ENCODE measurements around the gene UCN2.
"Not testable (repeated sequence)": the region's sequence is repeated elsewhere in the genome, so short reads cannot be mapped to it uniquely, and the experiment has no call there.

The UCN2 gene

DNA sequence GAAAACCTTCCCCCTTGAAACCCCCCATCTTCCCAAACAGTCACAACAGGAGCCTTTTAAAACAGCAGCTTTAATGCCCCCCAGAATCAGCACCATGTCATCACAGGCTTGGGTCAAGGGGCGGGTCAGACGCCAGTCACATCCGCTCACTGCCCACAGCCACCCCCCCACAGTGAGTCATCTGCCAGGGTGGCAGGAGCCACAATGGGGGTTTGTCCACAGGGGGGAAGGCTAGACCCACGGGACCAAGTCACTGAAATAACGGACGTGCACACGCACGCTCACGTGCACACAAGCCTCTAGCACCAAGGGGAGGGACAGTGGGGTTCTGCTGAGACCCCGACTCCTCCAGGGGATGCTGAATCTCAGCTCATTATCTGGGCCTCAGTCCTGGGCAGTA, 441 bp upstream of the UCN2 start:
- FAIRE-seq (peak; percentile 88), DNase-seq (ENCODE audit: low spot score) (peak; percentile 91)

DNA sequence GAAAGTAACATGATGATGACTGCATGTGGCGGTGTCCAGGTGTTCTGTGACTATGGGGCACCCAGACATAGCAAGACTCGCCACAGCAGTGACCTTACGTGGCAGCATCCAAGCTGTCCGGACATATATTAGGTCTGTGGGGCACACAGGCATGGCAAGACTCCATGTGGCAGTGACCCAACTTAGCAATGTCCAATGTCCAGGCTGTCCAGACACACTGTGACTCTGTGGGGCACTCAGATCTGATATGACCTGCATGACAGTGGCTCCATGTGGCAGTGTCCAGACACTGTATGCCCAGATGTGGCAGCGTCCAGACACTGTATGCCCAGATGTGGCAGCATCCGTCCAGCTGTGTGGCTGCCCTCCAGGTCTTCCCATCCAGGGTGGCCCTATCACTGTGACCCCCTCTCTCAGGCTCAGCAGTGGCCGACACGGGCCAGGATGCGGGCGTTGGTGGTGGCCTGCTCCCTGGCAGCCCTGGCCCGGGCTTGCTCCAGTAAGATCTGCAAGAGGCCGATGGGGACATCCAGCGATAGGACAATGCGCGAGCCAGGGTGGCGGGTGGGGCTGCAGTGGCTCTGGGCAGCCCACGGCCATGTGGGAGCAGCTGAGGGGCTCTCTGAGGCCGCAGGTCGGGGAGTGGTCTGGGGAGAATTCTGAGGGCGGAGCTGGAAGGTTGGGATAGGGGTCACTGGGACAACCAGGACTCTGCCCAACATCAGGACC, 1.1 kb downstream of the UCN2 start:
- FAIRE-seq (peak; percentile 92), DNase-seq (ENCODE audit: low spot score) (no peak)

DNA sequence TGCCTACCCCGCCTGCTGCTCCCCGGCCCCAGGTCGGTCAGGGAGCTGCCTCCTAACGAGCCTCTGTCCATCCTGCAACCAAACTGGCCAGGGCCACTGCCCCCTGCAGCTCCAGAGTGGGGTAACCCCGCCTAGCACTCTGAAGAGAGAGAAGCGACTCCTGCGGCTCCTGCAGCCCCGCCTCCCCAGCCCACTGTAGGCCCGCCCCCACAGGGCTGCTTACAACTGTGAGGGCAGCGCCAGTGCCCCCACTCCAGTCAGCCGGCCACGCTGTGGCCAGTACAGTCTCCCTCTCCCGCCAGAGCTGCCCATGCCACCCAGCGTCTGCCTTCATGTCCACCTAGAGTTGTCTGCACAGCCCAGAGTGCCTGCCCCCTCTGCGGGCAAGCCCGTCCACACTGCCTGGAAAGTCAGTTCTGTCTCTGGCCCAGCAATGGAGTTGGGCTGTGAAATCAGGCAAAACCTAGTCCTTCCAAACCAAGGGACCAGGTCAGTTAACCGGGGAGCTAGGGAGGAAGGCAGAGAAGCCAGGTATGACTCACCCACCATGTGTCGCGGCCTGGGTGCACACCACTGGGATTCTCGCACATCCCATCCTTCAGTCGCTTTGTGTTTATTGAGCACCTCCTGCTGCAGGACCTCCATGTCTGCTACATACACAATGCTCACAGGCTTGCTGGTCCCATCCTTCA, 2.4 kb downstream of the UCN2 start:
- DNase-seq (ENCODE audit: low spot score): peak; percentile 46
- peak; percentile 70 for FAIRE-seq

DNA sequence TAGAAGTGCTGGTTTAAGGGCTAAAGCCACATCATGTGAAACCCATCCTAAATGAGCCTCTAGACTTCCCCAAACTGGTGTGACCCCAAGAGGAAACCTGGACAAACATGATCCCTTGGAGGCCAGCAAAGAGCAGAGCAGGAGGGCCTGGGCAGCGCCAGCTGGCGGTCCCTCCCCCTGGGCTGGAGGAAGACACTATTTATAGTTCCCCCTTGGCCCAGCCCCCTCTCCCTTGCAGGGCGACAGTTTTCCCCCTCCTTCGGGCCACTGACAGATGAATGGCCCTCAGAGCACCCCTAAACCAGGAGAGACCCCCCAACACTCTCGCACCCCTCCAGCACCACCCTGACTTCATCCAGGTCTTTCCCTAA, 2.9 kb downstream of the UCN2 start:
- no peak for FAIRE-seq
- DNase-seq (ENCODE audit: low spot score): no peak

DNA sequence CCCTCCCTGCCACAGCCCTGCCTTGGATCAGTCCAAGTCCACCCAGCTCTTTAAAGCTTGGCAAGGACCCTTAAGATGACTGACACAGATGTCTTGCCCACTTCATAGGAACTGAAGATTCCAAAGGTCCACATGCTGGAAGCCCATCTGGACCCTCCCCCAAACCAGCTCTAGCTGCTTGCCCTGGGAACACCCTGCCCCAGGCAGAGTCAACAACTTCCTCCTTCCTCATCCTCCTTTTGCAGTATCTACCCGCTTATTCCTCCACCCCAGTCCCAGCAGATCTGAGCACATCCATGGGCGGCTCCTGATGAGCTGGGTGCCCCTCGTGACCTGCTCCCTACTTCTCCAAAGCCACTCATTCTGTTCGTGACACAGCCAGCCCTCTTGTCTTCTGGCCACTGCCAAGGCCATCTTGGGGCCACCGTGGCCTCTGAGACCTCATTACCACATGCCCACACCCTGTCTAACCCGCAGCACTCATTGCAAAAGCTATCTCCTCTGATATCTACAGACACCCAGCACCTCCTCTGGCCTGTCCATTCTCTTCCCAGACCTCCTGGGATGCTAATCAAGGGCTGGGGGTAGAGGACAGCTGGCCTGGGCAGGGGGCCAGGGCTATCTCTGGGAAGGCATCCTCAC, 5.0 kb downstream of the UCN2 start:
- DNase-seq (ENCODE audit: low spot score) (no peak), FAIRE-seq (no peak)

DNA sequence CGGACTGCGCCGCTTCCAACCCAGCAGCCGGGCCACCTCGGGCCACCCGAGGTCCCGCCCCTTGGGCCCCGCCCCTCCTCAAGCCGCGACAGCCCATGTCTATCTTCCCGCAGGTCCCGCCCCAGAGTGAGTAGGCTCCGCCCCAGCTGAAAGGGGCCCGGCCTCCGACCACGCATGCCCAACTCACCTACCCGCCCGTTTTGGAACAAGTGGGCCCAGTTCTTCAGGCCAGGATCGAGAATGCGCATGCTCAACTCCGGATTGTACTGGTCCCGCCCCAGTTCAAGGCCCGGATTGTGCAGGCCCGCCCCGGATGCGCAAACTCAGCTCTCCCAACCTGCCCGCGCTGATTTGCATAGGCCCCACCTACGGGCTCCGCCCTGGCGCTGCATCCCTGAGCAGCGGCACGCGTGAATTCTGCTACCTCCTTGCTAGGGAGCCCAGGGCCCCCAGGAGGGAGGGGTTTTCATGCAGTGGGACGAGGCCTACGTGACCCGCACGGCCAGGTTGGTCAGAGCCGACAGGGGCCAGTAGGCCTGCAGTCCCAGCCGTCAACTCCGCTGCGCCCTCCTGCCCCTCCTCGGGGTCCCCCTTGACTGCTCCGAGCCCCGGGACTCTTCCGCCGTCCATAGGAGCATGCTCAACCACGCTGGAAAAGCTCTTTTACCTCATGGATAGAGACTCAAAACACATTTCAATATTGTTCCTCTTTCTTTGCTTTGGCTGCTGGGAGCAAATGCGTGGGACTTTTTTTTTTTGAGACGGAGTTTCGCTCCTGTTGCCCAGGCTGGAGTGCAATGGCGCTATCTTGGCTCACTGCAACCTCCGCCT, 6.6 kb downstream of the UCN2 start, which contains the start of gene PFKFB4:
TSS of gene PFKFB4 (minus strand) at position 8 of the 831 bp plus-strand sequence. CDS start 26 bp downstream, outside the sequence.
- peak; percentile 88 for FAIRE-seq

DNA sequence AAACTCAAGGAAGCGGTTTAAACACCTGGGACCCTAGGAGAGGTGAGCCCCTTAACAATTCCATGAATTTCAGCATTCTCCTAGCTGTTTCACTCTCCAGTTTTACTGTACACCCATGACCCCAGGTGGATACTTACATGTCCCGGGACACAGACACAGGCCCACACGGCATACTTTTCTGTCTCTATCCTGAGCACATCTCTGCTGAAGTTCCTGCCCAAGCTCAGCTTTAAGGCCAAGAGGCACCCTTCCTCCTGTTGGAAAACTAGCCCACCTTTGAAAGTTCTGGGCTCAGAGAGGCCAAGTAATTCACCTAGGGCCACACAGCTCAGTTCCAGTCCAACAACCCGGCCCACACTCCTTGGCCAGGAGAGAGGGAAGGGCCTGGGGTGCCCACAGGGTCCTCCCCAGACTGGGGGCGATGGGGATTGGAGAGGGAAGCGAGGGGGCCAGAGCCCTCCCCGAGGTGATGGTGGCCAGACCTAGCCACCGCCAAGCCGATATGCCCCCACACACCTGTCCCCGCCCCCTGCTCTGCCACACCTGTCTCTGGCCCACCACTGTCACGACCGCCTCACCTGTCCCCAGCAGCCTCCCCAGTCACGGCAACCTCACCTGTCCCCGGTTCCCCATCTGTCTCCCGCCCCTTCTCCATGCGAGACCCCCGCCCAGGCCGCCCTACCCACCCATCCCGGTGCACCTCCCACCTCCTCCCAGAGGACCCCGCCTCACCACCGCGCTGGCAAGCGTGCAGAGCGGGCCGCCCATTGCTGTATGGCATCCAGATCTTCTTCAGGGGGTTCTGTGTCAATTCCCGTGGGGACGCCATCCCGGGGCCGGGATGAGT, 7.4 kb downstream of the UCN2 start:
- no peak for DNase-seq (ENCODE audit: low spot score)
- FAIRE-seq: no peak

More for the DNA sequence above, 6.6 kb downstream of the UCN2 start, which contains the start of gene PFKFB4:
- peak; percentile 99 for DNase-seq (ENCODE audit: low spot score)

DNA sequence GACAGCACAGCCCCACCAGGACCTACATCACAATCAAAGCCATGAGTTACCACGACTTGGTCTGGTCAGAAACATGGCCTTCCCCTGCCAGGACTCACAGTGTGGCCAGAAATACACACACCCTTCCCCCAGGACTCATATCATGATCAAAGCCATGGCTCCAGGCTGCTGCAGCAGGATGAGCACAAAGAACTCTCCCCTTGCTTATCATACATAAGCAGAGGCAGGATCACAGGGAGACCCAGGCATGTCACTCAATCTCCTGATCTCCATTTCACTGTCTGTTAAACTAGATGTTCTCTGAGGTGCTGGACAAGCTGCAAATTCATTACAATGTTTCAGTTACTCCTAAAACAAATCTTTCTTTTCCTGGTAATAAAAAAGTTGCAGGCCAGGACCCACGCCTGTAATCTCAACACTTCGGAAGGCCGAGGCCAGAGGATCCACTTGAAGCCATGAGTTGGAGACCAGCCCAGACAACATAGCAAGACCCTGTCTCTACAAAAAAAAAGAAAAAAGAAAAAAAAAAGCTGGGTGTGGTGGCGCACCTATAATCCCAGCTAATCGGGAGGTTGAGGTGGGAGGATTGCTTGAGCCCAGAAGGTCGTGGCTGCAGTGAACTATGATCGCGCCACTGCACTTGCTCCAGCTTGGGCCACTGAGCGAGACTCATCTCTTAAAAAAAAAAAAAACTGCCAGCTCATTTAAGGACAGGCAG, 8.2 kb downstream of the UCN2 start:
- DNase-seq (ENCODE audit: low spot score) (no peak), FAIRE-seq (no peak)

DNA sequence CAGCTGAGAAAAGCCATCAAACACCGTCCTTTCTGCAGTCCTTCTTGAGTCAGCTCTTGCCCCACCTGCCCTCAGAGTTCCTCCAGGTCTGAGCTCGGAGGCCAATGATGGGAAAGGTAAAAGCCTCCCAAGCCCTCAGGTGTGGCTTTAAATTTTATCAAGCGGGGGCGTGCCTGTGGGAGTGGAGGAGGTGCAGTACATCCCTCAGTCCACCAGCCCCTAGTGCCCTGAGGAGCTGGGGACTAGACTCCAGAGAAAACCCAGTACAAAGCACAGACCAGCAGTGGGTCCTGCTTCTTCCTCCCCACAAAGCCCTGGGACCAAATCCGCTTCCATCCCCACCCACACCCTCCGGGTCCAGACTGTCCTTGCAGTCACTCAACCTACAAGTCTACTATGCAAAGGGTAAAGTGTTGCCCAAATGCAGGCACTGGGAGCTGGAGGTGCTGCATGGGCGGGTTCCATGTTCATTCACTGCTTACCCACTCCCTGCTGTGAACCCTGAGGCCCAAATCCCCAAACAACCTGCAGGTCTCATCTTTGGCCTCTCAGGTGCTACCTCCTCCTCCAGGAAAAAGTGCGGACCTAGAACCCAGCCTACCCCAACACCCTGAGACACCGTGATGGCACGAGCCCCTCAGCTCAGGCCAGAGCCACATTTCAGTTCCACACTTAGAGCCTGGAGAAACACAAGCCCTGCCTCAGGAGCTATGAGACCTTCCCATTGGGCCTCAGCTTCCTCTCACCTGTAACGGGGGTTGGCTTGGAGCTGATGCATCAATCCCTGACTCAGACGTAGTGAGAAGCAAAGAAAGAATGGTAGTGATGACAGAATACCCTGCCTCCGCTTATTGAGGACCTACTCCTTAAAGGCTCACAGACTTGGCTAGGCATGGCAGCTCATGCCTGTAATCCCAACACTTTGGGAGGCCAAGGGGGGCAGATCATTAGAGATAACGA, 9.4 kb downstream of the UCN2 start:
- FAIRE-seq: no peak
- DNase-seq (ENCODE audit: low spot score): no peak

DNA sequence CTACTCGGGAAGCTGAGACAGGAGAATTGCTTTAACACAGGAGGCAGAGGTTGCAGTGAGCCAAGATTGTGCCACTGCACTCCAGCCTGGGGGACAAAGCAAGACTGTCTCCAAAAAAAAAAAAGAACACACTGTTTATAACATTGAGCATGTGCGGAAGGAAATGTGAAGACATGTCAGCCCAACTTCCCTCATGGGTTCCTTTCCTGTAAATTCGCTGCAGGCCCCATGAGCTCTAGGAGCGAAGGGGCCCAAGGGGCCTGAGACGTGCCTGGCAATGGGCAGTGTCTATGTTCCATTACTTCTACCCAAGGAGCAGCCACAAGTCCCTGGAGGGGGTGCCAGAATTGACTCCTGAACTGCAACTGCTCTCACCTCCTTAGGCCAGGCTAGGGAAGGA, 10.2 kb downstream of the UCN2 start:
- no peak for FAIRE-seq
- DNase-seq (ENCODE audit: low spot score): no peak

DNA sequence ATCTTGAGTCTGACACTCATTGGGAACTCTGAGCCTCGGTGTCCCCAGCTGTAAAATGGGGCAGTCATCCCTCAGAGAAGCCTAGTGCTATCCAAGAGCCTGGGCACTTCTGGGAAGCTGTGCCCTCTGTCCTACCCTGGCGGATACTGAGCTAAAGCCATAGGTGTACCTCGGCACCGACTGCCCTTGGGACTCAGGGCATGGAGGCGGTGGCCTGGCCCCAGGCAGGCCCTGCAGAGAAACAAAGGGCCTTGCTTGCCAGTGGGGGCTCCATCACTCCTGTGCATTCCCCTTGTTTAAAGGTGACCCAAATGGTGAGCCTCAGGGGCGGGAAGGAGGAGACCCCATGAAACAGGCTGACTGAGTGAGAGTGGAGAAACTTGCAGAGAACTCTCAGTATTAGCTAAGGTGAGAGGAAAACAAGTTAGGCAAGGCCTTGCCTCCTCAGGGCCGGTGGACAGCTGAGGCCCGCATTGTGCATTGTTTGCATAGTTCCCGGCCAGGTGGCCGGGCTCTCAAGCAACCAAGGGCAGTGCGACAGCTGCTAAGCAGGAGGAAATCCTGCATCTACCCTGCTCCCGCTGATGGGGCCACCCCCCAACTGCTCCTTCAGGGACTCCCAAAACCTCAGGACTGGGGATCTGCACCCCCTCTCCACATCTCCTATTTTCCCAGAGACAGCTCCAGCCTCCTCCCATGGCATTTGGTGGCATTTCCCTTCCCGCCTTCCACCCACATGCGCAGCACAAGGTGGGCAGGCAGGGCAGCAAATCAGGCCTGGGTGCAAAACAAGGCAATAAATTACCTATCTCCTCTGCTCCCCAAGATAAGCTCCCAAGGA, 11.2 kb downstream of the UCN2 start:
- DNase-seq (ENCODE audit: low spot score): no peak
- FAIRE-seq: no peak

DNA sequence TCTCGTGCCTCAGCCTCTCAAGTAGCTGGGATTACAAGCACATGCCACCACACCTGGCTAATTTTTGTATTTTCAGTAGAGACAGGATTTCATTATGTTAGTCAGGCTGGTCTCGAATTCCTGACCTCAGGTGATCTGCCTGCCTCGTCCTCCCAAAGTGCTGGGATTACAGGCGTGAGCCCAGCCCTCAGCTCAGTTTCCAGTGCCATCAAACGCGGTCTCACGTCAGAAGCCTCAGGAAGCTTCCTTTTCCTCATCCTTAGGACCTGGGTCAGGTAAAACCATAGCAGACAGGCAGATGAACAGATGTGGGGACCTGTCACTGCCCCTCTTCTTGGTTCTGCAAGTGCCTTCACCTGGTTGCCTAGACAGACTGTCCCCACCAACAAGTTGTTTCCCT, 11.9 kb downstream of the UCN2 start:
- FAIRE-seq; DNase-seq (ENCODE audit: low spot score): not testable (repeated sequence)

DNA sequence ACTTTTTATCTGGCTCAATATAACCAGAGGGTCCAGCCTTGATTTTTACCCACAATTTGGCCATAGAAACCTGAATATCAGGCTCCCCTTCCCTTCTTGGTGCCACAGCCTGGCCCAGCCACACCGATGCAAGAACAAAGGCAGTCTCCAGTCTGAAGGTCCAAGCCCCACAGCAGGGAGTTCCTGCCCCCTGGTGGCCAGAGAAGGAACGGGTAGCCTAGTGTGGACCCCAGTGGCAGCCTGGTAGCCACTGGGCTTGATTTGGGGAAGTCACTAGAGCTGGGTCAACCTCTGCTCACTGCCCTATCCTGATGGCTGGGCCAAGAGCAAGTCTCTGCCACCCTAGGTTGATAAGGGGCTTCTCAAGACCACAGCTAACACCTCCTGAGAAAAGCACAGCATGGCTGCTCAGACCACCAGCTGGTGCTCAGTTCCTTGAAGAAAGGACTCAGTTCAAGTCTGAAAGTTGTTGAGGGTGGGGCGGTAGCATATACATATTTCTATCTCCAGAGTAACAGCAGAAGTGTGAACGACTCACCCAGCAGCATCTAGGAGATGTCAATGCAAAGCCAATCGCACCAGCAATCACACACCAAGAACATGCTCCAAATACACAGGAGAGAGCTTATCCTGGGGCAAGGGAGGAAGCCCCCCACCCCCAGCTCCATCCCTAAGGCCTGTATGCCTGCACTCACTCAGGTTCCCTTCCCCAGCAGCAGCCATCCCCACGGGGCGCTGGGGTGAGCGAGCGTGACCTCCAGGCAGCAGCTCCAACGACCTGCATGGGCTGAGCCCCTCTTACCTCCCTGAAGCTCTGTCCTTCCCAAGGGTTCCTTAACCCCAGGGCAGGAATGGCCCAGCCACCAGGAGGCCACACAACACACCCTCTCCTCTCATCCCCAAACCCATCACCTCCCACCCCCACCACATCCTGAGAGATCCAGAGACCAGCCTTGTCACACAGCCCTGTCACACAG, 14.6 kb downstream of the UCN2 start:
- FAIRE-seq (no peak), DNase-seq (ENCODE audit: low spot score) (peak; percentile 76)

DNA sequence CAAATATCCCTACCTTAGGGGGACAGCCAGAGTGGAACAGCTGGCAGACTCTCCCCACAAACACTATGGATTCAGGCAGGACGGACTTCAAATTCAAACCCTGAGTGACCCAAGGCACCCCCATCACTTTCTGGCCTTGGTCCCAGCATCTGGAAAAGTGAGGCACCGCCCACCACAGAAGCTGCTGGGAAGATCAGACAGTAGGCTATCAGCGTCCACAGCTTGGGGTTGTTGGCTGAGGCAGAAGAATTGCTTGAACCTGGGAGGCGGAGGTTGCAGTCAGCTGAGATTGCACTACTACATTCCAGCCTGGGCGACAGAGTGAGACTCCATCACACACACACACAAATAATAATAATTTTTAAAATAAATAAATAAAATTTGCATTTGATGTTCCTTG, 15.5 kb downstream of the UCN2 start:
- FAIRE-seq: no peak
- no peak for DNase-seq (ENCODE audit: low spot score)

DNA sequence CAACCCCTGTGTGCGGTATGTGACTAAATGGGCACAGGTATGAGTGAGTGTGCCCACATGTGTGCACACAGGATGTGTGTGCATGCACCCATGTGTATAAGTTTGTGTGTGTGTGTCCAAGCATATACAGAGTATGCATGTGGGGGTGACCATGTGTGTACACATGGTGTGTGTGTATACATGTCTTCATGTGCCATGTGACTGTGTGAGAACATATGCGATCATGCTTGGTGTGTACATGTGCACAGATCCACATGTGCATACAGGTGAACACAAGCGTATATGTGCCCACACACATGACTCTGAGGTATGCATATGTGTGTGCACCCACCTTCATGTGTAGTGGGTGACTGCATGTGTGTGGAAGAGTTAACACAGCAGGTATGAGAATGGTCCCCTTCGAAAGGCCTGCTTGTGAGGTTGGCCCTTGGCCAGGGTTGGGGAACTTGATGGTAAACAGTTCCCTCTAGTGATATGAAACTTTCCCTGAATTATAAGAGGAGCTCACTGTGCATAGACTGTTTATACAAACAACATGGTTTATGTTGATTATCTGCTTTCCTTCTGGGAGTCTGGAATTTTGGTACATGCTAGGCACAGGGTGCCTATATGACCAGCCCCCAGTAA, 17.3 kb downstream of the UCN2 start:
- FAIRE-seq (peak; percentile 88), DNase-seq (ENCODE audit: low spot score) (no peak)

DNA sequence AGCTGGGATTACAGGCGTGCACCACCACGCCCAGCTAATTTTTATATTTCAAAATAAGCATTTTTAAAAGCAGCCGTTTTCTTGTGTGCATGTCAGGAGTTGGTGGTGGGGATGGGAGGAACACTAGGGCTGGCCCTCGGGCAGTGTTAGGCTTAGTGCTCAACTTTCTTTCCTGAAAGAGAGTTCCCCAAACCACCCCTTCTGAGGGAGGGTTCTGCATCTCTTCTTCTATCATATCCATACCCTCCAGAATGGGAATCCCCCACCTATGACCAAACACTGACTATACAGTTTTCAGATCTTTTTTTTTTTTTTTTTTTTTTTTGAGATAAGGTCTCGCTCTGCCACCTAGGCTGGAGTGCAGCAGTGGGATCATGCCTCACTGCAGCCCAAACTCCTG, 19.4 kb downstream of the UCN2 start:
- no peak for DNase-seq (ENCODE audit: low spot score)
- no peak for FAIRE-seq

All from urothelium cell line (cell line).